Fibroblast of the aortic adventitia (primary cell): ENCODE measurements around the gene PCSK4. TPM values are rescaled to one million over a fixed set of nuclear protein-coding genes. Genes with fewer than 3 reads are reported as not detected.

Experiments
- DNase-seq: peaks from one replicate; pipeline ENCODE4 v3.0.0-alpha.2; 2010; ENCODE audit warnings: low read depth
- H3K4me3 ChIP-seq: 2 replicates; pipeline ENCODE4 v1.5.1; 2011; ENCODE audit warnings: low read depth, mild to moderate bottlenecking, control low read depth, low read length, moderate library complexity
- total RNA-seq: library from RNA; depleted of rRNA; stranded (reverse); fragments of >200 nt; gene quantifications from 2 replicates; pipeline ENCODE4 v1.2.3, GENCODE V29; 2012; ENCODE audit warnings: low replicate concordance
- TF ChIP-seq, protein P1 (sequence below): IDR thresholded peaks from 2 replicates; pipeline ENCODE4 v1.5.1; 2011; ENCODE audit warnings: mild to moderate bottlenecking, low read length, control low read depth, inconsistent platforms; ENCODE audit not compliant: insufficient read depth

The PCSK4 gene
- total RNA-seq, 1 donor = 2.2 TPM

DNA sequence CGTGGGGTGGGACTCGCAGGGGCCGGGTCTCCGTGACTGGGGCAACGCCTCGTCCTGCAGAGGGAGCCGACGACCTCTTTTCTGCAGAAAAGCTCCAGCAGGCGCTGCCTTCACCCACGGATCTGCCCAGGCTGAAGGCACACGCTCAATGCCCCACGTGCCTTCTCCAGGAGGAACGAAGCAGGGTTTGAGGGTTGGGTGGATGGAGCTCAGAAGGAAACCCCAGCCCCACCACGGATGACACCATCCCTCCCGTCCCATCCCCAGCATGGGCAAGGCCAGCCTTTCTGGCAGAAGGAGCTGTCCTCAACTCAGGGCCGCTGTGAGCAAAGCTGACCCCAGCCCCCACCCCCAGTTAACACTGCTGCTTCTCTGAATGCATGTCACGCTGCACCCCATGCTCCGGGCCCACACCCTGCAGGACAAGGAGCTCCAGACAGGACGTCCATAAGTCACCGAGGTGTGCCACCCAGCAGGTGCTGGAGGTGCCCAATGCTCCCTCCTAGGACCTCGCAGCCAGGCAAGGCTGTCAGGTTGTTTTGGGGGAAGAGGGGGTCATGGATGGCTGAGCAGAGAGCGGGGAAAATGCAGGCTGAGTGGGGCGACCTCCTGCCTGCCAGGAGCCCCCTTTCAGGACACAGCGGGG lies 18.5 kb downstream of the PCSK4 start:
- TF ChIP-seq, protein P1, sequence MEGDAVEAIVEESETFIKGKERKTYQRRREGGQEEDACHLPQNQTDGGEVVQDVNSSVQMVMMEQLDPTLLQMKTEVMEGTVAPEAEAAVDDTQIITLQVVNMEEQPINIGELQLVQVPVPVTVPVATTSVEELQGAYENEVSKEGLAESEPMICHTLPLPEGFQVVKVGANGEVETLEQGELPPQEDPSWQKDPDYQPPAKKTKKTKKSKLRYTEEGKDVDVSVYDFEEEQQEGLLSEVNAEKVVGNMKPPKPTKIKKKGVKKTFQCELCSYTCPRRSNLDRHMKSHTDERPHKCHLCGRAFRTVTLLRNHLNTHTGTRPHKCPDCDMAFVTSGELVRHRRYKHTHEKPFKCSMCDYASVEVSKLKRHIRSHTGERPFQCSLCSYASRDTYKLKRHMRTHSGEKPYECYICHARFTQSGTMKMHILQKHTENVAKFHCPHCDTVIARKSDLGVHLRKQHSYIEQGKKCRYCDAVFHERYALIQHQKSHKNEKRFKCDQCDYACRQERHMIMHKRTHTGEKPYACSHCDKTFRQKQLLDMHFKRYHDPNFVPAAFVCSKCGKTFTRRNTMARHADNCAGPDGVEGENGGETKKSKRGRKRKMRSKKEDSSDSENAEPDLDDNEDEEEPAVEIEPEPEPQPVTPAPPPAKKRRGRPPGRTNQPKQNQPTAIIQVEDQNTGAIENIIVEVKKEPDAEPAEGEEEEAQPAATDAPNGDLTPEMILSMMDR = peak; percentile 14
- DNase-seq = no peak
- no peak overlapping the region for H3K4me3 ChIP-seq

DNA sequence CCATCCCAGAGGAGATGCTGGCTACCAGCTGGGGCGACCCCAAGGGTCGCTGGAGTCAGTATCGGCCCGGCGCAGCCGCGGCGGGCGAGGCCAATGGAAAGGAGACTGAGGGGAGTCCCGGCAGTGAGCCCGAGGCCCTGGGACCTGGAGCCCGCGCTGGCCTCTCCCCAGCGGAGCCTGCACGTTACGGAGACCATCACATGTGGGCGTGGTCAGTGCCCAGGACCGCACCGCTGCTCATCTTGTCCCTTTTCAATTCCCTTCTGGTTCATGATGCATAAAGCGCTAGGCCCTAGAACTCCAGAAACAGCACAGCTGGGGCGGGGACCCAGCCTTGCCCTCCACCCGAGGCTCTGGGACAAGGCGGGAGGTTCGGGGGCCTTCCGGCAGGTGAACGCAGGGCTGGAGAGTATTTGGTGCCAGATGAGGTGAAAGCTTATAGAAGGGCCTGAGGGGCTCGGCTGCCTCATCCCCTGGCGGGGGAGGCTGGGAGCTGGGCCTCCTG lies 19.1 kb downstream of the PCSK4 start:
- DNase-seq = no peak
- H3K4me3 ChIP-seq = peak overlapping the region; percentile 57
- TF ChIP-seq, protein P1 = no peak

DNA sequence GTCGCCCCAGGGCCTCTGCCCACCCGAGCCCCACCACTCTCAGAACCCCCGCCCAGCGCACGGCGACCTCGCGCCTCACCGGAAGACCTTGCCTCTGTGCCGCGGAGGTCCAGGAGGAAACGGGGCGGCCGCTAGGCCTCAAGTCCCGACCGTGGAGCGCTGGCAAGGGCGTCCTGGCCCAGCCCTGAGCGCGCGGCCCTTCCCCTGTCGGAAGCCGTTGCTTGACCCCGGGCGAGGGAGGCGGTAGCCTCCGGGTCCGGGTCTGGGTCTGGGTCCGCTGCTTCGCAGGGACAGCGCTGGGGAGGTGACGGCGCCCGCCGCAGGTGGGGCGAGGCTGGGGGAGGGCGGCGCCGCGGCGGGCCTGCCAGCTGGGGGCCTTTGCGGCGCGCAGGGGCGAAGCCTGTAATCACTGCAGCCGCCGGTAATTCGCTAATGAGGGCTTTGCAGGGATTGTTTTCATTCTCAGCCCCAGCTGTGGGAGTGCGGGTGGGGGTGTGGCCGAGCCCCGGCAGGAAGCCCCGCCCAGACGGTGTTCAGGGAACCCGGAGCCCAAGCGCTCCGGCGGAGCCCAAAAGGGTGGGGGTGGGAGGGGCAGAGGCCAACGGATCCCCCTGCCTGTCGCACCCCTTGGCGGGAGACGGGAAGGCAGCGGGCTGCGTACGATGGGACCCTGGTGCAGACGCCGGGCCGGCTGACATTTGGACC lies 19.7 kb downstream of the PCSK4 start:
- TF ChIP-seq, protein P1 = no peak
- peak overlapping the region; percentile 57 for H3K4me3 ChIP-seq
- no peak for DNase-seq

DNA sequence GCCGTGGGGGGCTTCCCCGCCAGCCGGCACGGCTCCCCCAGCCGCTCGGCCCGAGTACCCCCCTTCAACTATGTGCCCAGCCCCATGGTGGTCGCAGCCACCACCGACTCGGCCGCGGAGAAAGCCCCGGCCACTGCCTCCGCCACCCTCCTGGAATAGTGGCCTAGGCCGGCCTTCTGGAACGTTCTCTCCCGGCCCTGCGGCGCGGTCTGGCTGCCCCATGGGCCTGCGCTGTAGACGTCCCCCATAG lies 20.2 kb downstream of the PCSK4 start:
- TF ChIP-seq, protein P1 = no peak
- H3K4me3 ChIP-seq = peak overlapping the region; percentile 57
- DNase-seq = no peak

DNA sequence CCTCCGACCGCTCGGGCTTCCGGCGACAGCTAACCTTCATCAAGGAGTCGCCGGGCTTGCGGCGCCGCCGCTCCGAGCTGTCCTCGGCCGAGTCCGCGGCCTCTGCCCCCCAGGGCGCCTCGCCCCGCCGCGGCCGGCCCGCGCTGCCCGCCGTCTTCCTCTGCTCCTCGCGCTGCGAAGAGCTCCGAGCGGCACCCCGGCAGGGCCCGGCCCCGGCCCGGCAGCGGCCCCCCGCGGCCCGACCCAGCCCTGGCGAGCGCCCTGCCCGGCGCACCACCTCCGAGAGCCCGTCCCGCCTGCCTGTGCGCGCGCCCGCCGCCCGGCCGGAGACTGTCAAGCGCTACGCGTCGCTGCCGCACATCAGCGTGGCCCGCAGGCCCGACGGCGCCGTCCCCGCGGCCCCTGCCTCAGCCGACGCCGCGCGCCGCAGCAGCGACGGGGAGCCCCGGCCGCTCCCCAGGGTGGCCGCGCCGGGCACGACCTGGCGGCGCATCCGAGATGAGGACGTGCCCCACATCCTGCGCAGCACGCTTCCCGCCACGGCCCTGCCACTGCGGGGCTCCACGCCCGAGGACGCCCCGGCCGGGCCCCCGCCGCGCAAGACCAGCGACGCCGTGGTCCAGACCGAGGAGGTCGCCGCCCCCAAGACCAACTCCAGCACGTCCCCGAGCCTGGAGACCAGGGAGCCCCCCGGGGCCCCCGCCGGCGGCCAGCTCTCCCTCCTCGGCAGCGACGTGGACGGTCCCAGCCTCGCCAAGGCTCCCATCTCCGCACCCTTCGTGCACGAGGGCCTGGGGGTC lies 20.7 kb downstream of the PCSK4 start:
- no peak for DNase-seq
- H3K4me3 ChIP-seq = peak overlapping the region; percentile 57
- TF ChIP-seq, protein P1 = no peak

DNA sequence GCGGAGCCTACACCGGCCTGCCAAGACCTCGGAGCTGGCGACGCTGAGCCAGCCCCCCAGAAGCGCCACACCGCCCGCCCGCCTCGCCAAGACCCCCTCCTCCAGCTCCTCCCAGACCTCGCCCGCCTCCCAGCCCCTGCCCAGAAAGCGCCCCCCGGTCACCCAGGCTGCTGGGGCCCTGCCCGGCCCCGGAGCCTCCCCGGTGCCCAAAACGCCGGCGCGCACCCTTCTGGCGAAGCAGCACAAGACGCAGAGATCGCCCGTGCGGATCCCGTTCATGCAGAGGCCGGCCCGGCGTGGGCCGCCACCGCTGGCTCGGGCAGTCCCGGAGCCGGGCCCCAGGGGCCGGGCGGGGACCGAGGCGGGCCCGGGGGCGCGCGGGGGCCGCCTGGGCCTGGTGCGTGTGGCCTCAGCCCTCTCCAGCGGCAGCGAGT lies 21.3 kb downstream of the PCSK4 start:
- H3K4me3 ChIP-seq = peak overlapping the region; percentile 39
- TF ChIP-seq, protein P1 = no peak
- DNase-seq = peak; percentile 41
